CD14-positive monocyte (primary cell): ENCODE data around the gene DNAJC5. TPM values are rescaled to one million over a fixed set of nuclear protein-coding genes. Genes with fewer than 3 reads are reported as not detected.

Experiments used
- DNase-seq, 3 donors: peaks; one replicate each; pipeline ENCODE4 v3.0.0-alpha.2; 2011 to 2022
- H2AFZ ChIP-seq: 2 replicates; pipeline ENCODE4 v1.6.0; 2012; ENCODE audit warnings: mild to moderate bottlenecking, low read depth, low read length, inconsistent platforms; ENCODE audit not compliant: insufficient read depth, poor library complexity, severe bottlenecking
- H3K27ac ChIP-seq, 2 donors: 1 replicate in 1 of 2; 2 replicates in 1 of 2; pipeline ENCODE4 v1.5.1; 2012 to 2013; ENCODE audit warnings: low read length in 2 of 2, control low read depth in 1 of 2, inconsistent platforms in 1 of 2, low read depth in 1 of 2, mild to moderate bottlenecking in 1 of 2
- H3K27me3 ChIP-seq, 2 donors: one replicate each; pipeline versions ENCODE4 v1.6.0 to v1.6.1; 2011 to 2013; ENCODE audit warnings: low read length in 2 of 2; ENCODE audit not compliant: control insufficient read depth in 2 of 2, insufficient read depth in 2 of 2
- H3K36me3 ChIP-seq, 2 donors: replicated peaks in 1 of 2; 1 replicate in 1 of 2; 2 replicates in 1 of 2; pipeline versions ENCODE4 v1.5.1 to v1.6.1; 2012 to 2013; ENCODE audit warnings: low read length in 2 of 2, control low read depth in 1 of 2, inconsistent platforms in 1 of 2, mild to moderate bottlenecking in 1 of 2; ENCODE audit not compliant: insufficient read depth in 2 of 2, control insufficient read depth in 1 of 2
- H3K4me1 ChIP-seq, 2 donors: 1 replicate in 1 of 2; 2 replicates in 1 of 2; pipeline versions ENCODE4 v1.5.1 to v1.6.1; 2012 to 2013; ENCODE audit warnings: low read length in 2 of 2, control low read depth in 1 of 2, inconsistent platforms in 1 of 2, mild to moderate bottlenecking in 1 of 2, moderate library complexity in 1 of 2; ENCODE audit not compliant: insufficient read depth in 2 of 2, control insufficient read depth in 1 of 2
- H3K4me2 ChIP-seq: replicated peaks from 2 replicates; pipeline ENCODE3; 2012; ENCODE audit warnings: low read length, moderate library complexity, mild to moderate bottlenecking; ENCODE audit not compliant: poor library complexity, severe bottlenecking; ENCODE audit errors: extremely low read depth
- H3K4me3 ChIP-seq, 3 experiments: fragments of 200-600 bp in 1 of 3; sonication (generic) in 1 of 3; replicated peaks in 1 of 3; 1 replicate in 2 of 3; 2 replicates in 1 of 3; pipeline ENCODE4 v1.5.1; 2011 to 2013; ENCODE audit warnings: low read length in 3 of 3, mild to moderate bottlenecking in 3 of 3, control low read depth in 2 of 3, low read depth in 2 of 3, inconsistent platforms in 1 of 3, moderate library complexity in 1 of 3
- H3K79me2 ChIP-seq: 2 replicates; pipeline ENCODE4 v1.6.0; 2012; ENCODE audit warnings: mild to moderate bottlenecking, control low read depth, inconsistent platforms, low read length, moderate library complexity; ENCODE audit not compliant: insufficient read depth
- H3K9ac ChIP-seq: 2 replicates; pipeline ENCODE4 v1.6.0; 2017; ENCODE audit warnings: low read length, mild to moderate bottlenecking; ENCODE audit not compliant: insufficient read depth, poor library complexity, severe bottlenecking
- H3K9me3 ChIP-seq, 2 donors: replicated peaks in 1 of 2; 1 replicate in 1 of 2; 2 replicates in 1 of 2; pipeline versions ENCODE4 v1.5.1 to v1.6.1; 2012 to 2013; ENCODE audit warnings: low read length in 2 of 2, control low read depth in 1 of 2; ENCODE audit not compliant: control insufficient read depth in 1 of 2, insufficient read depth in 1 of 2
- H4K20me1 ChIP-seq: 2 replicates; pipeline ENCODE4 v1.6.0; 2012; ENCODE audit warnings: mild to moderate bottlenecking, low read length, control low read depth, moderate library complexity; ENCODE audit not compliant: insufficient read depth
- H3K27ac Mint-ChIP-seq, 7 donors: one replicate each; pipeline ENCODE4 v1.8.0; 2020; ENCODE audit warnings: mild to moderate bottlenecking in 7 of 7, mixed read lengths in 7 of 7, moderate library complexity in 6 of 7, inconsistent platforms in 2 of 7
- H3K27me3 Mint-ChIP-seq, 3 donors: one replicate each; pipeline ENCODE4 v1.8.0; 2021 to 2022; ENCODE audit warnings: low read depth in 3 of 3, mild to moderate bottlenecking in 3 of 3, mixed read lengths in 3 of 3, moderate library complexity in 3 of 3, inconsistent platforms in 1 of 3
- H3K36me3 Mint-ChIP-seq, 2 donors: one replicate each; pipeline ENCODE4 v1.8.0; 2020; ENCODE audit warnings: mixed read lengths in 2 of 2, inconsistent platforms in 1 of 2, mild to moderate bottlenecking in 1 of 2
- H3K4me1 Mint-ChIP-seq: one replicate; pipeline ENCODE4 v1.8.0; 2020; ENCODE audit warnings: mild to moderate bottlenecking, mixed read lengths
- H3K4me3 Mint-ChIP-seq, 2 donors: one replicate each; pipeline ENCODE4 v1.8.0; 2020; ENCODE audit warnings: mild to moderate bottlenecking in 2 of 2, mixed read lengths in 2 of 2, moderate library complexity in 1 of 2
- H3K9me3 Mint-ChIP-seq, 7 donors: one replicate each; pipeline ENCODE4 v1.8.0; 2020 to 2022; ENCODE audit warnings: mixed read lengths in 7 of 7, mild to moderate bottlenecking in 6 of 7, moderate library complexity in 6 of 7, inconsistent platforms in 2 of 7
- CTCF ChIP-seq: fragments of 200-600 bp; IDR thresholded peaks from one replicate; pipeline ENCODE4 v1.8.0; 2022; ENCODE audit warnings: antibody characterized with exemption, mild to moderate bottlenecking
- WGBS: methylation state at CpG from one replicate; pipeline ENCODE4 v1.1.5; 2013; ENCODE audit warnings: missing lambda C conversion rate; ENCODE audit not compliant: insufficient coverage; 5-methylcytosine and 5-hydroxymethylcytosine counted together
- intact Hi-C, 2 donors: fragments of 100-400 bp; cut with micrococcal nuclease; formaldehyde crosslinking; loops; one replicate each; pipeline versions ENCODE4 v1.15.0 to v1.15.1; 2023
- polyA plus RNA-seq, 3 donors: library from polyadenylated mRNA; depleted of rRNA in 1 of 3; unstranded in 2 of 3; stranded (reverse) in 1 of 3; fragments of 300-500 nt in 2 of 3; fragments of >200 nt in 1 of 3; fragmentation: Illumina TruSeq in 2 of 3; gene quantifications; 1 replicate in 2 of 3; 2 replicates in 1 of 3; pipeline ENCODE4 v1.2.3, GENCODE V29; 2012 to 2021

The DNAJC5 gene
- polyA plus RNA-seq, 3 donors, result 5.9 to 44.4 (median 7.4) TPM

- Mint-ChIP-seq H3K27me3 (no peaks in the 10 kb centered on the region), H3K27ac (peak overlapping the region in 2 of 7 donors; percentile 59 to 63), H3K4me3 (no peak overlapping the region), H3K4me1 (peaks cover 18% of the 10 kb centered on the region), H3K36me3 (peaks cover 81 to 95% of the 10 kb centered on the region in 2 donors), H3K9me3 (no peaks in the 10 kb centered on the region)
- H3K36me3 ChIP-seq, result peaks cover 90 to 96% of the 10 kb centered on the region in 2 donors
- no peak overlapping the region for H3K4me3 ChIP-seq
- intact Hi-C loops, result no loop called here
- no peak overlapping the region for H2AFZ ChIP-seq
- peaks cover 100% of the 10 kb centered on the region for H4K20me1 ChIP-seq
- H3K27ac ChIP-seq, result no peak overlapping the region
- no peak overlapping the region for H3K9ac ChIP-seq
- 86% methylated on average over 24 of the region's 27 CpGs for WGBS
- no peaks in the 10 kb centered on the region for H3K9me3 ChIP-seq
- TF ChIP-seq CTCF, result no peak
- no peak for DNase-seq
- H3K4me2 ChIP-seq, result no peak overlapping the region
- no peaks in the 10 kb centered on the region for H3K27me3 ChIP-seq
- peaks cover 19 to 20% of the 10 kb centered on the region in 2 donors for H3K4me1 ChIP-seq
- peaks cover 75% of the 10 kb centered on the region for H3K79me2 ChIP-seq
Observed at GRCh38 chr20:63885264-63886053, 9.5 kb upstream of the DNAJC5 start.

- H3K79me2 ChIP-seq, result peaks cover 75% of the 10 kb centered on the region
- no peaks in the 10 kb centered on the region for H3K9me3 ChIP-seq
- H3K4me3 ChIP-seq, result no peak overlapping the region
- no peak for TF ChIP-seq CTCF
- 100% methylated on average over 11 of the region's 14 CpGs for whole genome bisulfite sequencing
- no peak overlapping the region for H3K27ac ChIP-seq
- H3K4me3 Mint-ChIP-seq, result no peak overlapping the region
- DNase-seq, result no peak
- H3K9me3 Mint-ChIP-seq, result no peaks in the 10 kb centered on the region
- intact Hi-C loops, result no loop called here
- H2AFZ ChIP-seq, result no peak overlapping the region
- no peak overlapping the region for H3K4me2 ChIP-seq
- H3K27ac Mint-ChIP-seq, result peak overlapping the region in 1 of 7 donors; percentile 59
- H3K36me3 ChIP-seq, result peaks cover 92 to 97% of the 10 kb centered on the region in 2 donors
- no peaks in the 10 kb centered on the region for H3K27me3 ChIP-seq
- peaks cover 84 to 95% of the 10 kb centered on the region in 2 donors for H3K36me3 Mint-ChIP-seq
- no peaks in the 10 kb centered on the region for H3K27me3 Mint-ChIP-seq
- H4K20me1 ChIP-seq, result peaks cover 100% of the 10 kb centered on the region
- H3K9ac ChIP-seq, result no peak overlapping the region
- H3K4me1 ChIP-seq, result peaks cover 19 to 24% of the 10 kb centered on the region in 2 donors
- H3K4me1 Mint-ChIP-seq, result peaks cover 18% of the 10 kb centered on the region
Observed at GRCh38 chr20:63886054-63886419, 8.9 kb upstream of the DNAJC5 start.
